ENCODE results near the gene MAP2K6.

MAP2K6 gene

DNA sequence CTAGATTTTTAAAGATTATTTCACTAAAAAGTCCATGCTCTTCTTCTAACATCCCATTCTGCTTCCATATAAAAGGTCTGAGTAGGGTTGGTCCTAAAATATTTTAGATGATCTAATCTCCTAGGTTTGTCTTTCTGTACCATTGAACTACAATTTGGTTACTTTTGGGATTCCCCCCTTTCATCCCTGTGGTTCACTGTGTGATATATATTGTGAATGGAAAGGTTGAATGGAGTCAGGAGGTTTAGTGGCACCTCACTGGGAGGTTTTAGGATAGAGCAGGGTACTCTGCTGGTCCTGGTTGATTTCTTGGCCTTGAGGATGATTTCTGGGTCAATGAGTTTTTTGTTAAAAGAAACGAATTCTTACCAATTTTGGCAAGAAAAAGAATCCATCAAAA is 29.5 kb downstream of the MAP2K6 start:
- TF ChIP-seq, protein P1, sequence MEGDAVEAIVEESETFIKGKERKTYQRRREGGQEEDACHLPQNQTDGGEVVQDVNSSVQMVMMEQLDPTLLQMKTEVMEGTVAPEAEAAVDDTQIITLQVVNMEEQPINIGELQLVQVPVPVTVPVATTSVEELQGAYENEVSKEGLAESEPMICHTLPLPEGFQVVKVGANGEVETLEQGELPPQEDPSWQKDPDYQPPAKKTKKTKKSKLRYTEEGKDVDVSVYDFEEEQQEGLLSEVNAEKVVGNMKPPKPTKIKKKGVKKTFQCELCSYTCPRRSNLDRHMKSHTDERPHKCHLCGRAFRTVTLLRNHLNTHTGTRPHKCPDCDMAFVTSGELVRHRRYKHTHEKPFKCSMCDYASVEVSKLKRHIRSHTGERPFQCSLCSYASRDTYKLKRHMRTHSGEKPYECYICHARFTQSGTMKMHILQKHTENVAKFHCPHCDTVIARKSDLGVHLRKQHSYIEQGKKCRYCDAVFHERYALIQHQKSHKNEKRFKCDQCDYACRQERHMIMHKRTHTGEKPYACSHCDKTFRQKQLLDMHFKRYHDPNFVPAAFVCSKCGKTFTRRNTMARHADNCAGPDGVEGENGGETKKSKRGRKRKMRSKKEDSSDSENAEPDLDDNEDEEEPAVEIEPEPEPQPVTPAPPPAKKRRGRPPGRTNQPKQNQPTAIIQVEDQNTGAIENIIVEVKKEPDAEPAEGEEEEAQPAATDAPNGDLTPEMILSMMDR (conservative IDR thresholded peaks at IDR 0.05; ENCODE audit: low read depth, low read length) = no peak
- no peak overlapping the region for H3K4me3 ChIP-seq (ENCODE audit: low read depth, low read length)
- no peak for DNase-seq (ENCODE audit: low read depth)

DNA sequence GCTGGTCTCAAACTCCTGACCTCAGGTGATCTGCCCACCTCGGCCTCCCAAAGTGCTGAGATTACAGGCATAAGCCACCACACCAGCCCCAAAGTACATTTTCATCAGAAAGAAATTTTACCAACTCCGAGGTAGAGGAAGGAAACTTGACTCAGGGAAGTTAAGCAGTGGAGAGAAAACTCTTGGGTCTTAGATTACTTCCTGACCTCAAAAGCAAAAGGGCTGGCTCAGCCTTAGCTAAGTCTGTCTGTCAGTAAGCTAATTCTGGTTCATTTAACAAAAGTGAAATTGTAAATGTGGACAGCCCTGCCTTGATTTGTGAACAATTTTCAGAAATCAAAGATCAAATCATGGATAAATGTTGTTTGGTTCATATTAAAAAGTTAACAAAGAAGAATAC is 30.6 kb downstream of the MAP2K6 start:
- no peak overlapping the region for H3K4me3 ChIP-seq (ENCODE audit: low read depth, low read length)
- DNase-seq (ENCODE audit: low read depth) = no peak
- TF ChIP-seq, protein P1 (conservative IDR thresholded peaks at IDR 0.05; ENCODE audit: low read depth, low read length) = no peak

DNA sequence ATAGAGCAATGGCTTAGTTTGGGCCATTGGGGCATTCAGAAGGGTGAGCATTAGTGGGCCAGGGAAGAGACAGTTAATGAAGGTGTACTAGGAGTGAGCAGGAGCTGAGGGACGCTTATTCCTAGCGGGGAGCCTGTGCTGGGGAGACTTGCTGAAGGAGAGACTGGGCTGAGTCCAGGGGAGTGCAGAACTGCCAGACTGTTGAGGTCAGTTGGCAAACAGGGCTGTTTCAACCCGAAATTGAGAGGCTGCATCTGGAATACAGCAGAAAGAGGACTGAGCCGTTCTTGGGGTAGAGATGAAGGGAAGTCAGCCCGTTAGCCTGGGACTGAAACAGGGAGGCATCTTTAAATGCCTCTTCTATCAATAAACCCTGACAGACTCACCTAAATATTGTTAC is 33.2 kb downstream of the MAP2K6 start:
- no peak for DNase-seq (ENCODE audit: low read depth)
- no peak overlapping the region for H3K4me3 ChIP-seq (ENCODE audit: low read depth, low read length)
- TF ChIP-seq, protein P1 (conservative IDR thresholded peaks at IDR 0.05; ENCODE audit: low read depth, low read length) = no peak

DNA sequence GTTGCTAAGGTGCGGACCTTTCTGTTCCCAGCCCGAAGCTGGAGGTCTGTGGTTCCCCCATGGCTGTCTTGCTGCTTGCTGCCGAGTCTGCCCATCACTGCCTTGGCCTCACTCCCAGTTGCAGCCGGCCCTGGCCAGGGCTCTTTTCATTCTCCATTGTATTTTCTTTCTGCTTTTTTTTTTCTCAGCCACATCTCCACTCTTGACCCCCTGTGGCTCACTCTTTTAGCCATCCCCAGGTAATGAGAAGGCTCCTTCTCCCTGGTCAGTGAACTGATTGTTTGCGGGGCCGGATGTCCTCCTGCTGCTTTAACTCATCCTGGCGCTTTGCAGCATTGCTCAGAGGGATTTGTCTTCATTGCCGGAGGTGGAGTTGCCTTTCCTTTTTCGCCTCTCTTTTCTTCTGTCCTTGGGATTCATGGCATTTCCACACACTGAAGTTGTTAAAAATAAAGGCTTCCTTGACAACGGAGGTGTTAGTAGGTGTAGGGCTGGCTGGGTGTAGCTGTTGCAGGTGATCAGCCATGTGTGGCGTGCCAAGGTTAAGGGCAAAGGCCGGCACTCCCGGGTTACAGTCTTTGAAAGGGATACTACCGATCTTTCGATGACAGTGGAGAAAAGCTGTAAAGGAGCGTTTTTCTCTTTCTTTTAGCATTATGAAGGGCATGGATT is 34.1 kb downstream of the MAP2K6 start:
- TF ChIP-seq, protein P1 (conservative IDR thresholded peaks at IDR 0.05; ENCODE audit: low read depth, low read length) = no peak
- peak overlapping the region; percentile 11 for H3K4me3 ChIP-seq (ENCODE audit: low read depth, low read length)
- peak; percentile 48 for DNase-seq (ENCODE audit: low read depth)

DNA sequence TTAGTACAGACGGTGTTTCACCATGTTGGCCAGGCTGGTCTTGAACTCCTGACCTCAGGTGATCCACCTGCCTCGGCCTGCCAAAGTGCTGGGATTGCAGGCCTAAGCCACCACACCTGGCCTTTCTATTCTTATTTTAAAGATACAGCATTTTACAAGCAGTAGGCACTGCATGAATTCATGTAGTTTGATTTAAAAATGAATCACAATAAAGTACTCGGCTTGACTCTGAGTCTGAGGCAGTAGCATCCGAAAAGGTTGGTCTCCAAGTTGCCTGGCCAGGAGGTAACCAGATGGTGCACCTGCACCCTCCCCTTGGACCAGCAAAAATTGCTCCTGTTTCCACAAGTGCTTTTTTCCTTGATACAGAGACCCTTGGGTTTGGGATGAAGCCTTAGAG is 35.6 kb downstream of the MAP2K6 start:
- no peak overlapping the region for H3K4me3 ChIP-seq (ENCODE audit: low read depth, low read length)
- no peak for DNase-seq (ENCODE audit: low read depth)
- TF ChIP-seq, protein P1 (conservative IDR thresholded peaks at IDR 0.05; ENCODE audit: low read depth, low read length) = no peak

DNA sequence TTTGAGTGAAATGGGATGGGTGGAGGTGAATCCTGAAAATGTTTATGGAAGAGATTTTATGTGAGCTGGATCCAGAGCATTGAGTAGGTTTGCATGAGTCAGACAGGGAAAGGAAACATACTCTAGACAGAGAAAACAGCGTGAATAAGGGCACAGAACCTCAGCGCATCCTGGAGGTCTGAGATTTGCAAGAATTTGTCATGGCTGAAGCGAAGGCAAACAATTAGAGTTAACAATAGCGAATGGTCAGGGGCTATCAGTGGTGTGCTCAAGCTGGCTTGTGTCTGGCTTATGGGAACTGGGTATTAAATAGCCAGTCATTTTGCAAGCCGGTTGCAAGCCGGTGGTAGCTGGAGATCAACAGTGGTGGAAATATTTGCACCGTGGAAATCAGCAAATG is 36.4 kb downstream of the MAP2K6 start:
- H3K4me3 ChIP-seq (ENCODE audit: low read depth, low read length) = no peak overlapping the region
- DNase-seq (ENCODE audit: low read depth) = peak; percentile 36
- TF ChIP-seq, protein P1 (conservative IDR thresholded peaks at IDR 0.05; ENCODE audit: low read depth, low read length) = no peak

Measured in choroid plexus epithelial cell (primary cell).